NCI-H774 (cell line): ENCODE results near the gene ASTN1.

Experiments
- DNase-seq: peaks from one replicate; lab custom pipeline; 2025; lab: John Stamatoyannopoulos, UW

ASTN1 gene

DNA sequence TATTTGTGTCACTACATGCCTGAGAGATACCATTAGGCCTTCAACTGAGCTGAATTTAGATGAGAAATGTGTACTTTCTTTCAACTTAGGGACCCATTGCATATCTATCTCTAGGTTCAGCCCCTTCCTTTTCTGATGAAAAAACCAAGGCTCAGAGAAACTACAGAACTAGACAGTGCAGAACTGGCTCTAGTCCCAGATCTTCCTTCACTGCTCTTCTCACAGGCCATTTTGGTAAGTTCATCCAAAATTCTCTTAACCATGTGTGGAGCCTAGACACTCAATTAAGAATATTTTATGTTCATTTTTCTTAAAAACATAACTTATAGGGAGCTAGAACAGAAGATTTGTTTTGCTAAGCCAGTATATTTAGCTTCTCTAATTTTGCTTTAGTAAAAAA lies 128.9 kb downstream of the ASTN1 start:
- DNase-seq = no peak

DNA sequence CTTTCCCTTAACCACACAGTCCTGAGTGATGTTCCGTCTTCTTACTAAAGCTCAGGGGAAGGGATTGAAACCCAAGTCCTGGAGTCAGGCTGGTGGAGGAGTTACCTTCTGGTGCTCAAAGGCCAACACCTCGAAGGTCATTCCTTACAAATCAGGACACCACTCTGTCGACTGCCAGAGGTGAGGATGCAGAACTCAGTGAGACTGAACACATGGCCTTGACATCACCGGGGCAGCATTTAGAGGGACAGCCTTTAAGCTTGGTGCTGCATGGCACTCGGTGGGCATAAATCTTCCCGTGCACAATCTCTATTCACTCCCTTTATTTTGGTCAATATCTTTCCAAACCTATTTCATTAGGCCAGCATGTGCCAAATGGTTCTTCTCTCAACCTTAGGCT lies 130.9 kb downstream of the ASTN1 start:
- no peak for DNase-seq

DNA sequence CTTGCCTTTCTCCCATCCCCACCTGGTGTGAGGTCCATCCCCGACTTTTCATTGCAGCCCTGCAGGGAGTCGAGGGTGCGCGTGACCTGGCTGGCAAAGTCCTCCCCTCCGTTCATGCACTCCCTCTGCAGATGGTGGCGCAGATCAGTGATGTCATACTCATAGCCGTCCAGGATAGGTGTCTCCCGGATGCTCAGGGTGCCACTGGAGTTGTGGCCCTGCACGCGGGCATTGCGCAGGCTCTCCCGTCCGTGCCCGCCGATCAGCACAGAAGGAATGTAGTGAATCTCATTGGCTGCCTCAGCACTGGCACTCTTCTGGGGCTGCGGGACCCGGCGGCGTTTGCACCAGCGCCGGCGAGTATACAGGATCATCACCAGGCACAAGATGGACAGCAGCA lies 132.1 kb downstream of the ASTN1 start:
- peak; percentile 84 for DNase-seq

GRCh38 chr1:177024623-177025022 lies 139.9 kb downstream of the ASTN1 start:
- DNase-seq = no peak

DNA sequence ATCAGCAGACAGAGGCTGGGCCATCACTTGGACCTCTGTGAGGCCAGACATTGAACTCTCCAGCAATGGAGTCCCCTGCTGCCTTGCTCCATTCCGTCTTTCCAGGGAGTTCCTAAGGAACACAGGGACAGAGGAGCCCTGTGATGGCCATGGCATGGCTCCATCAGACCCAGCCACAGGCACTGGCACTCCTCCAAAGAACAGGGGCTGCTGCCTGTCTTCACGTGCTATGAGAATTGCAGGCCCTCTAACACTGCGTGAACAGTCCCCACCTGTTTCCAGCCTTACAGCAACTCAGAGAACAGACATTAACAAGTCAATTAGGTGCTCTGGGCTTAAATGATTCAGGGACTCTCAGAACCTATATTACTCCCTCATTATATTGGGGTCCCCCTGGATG lies 140.8 kb downstream of the ASTN1 start:
- DNase-seq = no peak

DNA sequence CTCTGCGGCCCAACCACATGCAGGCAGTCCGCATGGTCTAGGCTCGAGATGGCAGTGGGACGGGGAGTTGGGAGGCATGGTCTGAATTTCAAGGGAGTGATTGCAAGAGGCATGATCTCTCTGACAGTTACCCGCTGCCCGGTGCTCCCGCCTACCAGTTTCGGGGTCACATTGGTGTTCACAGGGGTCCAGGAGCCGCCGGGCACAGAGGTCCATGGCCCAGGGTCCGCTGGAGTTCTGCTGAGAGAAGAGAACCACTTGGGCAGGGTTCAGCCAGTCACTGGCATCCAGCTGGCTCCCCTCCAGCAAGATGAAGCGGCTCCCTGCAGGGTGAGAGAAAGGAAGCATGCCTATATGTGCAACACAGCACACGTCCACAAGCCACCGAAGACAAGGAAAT lies 141.3 kb downstream of the ASTN1 start:
- DNase-seq = no peak

DNA sequence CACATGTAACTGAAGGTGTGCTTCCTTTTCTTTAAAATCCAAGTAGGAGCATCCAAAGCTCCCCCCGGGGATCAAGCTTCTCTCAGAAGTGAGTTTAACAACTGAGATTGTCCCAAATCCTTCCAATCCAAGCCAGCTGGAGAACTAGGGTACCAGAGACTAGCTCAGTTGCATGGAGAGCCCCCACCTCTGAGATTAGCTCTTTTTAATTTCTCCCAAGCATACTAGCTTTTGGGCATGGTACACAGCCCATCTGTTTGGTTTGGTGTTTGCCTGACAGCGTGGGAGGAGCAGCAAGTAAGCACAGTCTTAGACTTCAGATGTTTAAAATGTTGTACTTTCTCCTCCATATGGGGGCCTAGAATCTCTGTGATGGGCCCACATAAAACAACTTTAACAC lies 142.8 kb downstream of the ASTN1 start:
- no peak for DNase-seq

- DNase-seq = no peak
Observed at GRCh38 chr1:177020851-177021589, 143.5 kb downstream of the ASTN1 start.

- no peak for DNase-seq
Observed at GRCh38 chr1:177017287-177017852, 147.1 kb downstream of the ASTN1 start.

- no peak for DNase-seq
Observed at GRCh38 chr1:177014325-177014724, 150.2 kb downstream of the ASTN1 start.

DNA sequence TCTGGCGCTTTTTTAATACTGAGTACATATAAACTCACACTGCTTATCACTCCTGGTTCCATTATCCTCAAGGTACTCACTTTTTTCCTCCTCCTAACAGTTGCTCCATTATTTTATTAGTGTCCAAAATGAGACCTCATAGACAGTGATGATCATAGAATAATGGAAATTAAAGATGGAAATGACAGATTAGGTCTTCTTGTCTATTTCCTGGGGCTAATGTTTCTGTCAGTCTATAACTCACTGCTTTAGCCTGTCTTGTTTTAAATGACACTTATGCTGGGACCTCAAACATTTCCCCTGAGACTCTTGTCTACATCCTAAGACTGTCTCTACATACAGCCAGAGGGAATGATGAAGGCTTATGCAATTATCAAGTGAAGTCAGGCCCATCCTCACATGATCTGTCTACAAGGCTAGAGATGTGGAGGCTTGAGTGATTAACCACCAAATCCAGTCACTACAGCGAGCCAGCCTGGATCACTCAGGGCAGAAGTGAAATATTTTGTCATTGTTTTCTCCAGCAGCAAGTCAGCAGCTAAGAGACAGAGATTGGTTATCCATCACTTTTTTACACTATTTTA lies 152.1 kb downstream of the ASTN1 start:
- no peak for DNase-seq

DNA sequence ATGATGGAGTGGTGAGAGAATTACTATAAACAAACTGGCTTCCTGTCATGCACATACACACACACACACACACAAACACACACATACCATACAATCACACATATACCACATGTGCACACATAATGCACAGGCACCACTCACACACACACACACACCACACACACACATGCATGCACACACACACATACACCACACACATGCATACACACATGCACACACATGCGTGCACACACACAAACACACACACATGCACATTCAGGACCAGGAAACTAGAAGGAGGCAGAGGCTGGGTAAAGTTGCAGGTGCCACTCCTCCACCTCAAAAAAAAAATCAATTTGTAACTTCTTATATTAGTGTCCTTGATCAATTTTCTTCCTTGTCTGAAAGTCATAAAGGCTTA lies 153.0 kb downstream of the ASTN1 start:
- DNase-seq = no peak

DNA sequence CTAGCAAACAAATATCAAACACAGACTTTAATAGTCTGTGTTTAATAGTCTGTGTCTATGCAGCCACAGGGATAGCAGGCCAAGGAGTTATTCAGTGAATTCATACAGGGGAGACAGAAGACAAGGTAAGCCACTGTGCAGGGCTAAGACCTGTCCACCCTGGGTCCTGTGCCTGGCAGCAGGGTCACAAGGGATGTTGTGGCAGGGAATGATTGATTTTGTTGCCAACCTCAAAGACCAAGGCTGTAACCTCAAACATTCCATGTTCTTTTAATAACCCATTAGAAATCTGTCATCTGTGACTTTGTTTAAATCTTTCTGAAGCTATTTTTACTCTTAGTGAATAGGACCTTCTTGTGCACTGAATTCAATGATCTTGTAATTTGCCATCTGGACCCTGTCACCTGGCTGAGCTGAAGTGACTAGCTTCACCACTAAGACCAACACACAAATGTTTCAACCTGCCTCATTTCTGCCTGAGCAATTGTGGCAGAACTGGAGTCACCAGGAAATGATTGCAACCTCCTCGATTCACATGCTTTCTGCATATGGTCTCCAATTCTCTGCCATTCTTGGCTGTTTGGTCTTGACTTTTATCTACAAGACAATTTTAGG lies 154.2 kb downstream of the ASTN1 start:
- DNase-seq = no peak

- DNase-seq = no peak
Observed at GRCh38 chr1:177008653-177009052, 155.9 kb downstream of the ASTN1 start.

- DNase-seq = no peak
Observed at GRCh38 chr1:177007437-177008161, 156.9 kb downstream of the ASTN1 start.

GRCh38 chr1:177002891-177003290 lies 161.6 kb downstream of the ASTN1 start:
- DNase-seq = no peak

- DNase-seq = no peak
Observed at GRCh38 chr1:177001556-177001955, 163.0 kb downstream of the ASTN1 start.

GRCh38 chr1:176998183-176998795 lies 166.2 kb downstream of the ASTN1 start:
- DNase-seq = no peak

GRCh38 chr1:176996456-176997090 lies 167.9 kb downstream of the ASTN1 start:
- DNase-seq = no peak

DNA sequence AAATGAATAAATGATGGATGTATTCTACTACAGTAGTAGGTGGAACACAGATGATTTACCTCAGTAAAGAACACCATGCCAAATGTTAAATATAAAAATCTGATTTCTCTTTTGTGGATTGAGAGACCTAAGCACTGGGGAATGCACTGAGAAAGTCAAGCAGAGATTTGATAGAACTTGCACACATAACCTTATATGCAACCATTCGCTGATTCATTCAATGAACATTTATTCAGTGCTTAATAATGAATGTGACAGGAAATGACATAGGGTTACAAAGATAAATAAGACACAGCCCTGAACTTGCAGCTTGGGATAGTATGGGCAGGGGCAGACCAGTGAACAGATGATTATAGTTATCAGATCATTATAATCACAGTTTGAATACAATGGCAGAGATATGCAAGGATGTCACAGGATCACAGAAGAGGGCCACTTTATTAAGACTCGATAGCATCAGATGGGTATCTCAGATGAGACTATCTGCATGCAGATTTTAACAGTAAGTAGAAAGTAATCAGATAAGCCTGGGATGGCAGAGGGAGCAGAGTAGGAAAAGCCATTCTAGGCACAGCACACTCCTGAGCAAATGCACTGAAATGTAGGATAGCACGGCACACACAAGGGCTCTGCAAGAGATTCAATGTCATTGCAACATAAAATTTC lies 169.4 kb downstream of the ASTN1 start:
- DNase-seq = no peak

DNA sequence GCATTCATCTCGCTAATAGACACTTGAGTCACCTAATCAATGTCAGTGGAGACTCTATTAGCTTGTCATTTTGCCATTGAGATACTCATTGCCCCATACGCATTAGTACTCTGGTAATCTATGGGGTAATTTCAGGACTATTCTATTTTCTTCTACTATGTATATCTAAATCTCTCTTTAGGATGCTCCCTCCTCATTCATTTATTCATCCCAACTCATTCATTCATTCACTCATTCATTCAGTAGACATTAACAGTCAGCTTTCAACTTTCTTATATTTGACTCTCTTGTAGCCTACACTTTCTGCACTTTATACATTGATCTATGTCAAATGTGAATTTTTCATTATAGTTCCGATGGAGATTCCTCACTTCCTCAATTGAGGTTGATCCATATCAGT lies 170.9 kb downstream of the ASTN1 start:
- DNase-seq = no peak
